Stimulated activated CD8-positive, alpha-beta memory T cell treated with anti-CD3 and anti-CD28 coated beads, Interleukin-12 subunit alpha, Interleukin-12 subunit beta, amount 100 ng/mL, for 24 hours (primary cell): ENCODE results near the gene FHIT.

Source experiments
- DNase-seq: peaks from one replicate; pipeline ENCODE4 v3.0.0-alpha.2; 2020; ENCODE audit errors: extremely low read depth

Gene FHIT

DNA sequence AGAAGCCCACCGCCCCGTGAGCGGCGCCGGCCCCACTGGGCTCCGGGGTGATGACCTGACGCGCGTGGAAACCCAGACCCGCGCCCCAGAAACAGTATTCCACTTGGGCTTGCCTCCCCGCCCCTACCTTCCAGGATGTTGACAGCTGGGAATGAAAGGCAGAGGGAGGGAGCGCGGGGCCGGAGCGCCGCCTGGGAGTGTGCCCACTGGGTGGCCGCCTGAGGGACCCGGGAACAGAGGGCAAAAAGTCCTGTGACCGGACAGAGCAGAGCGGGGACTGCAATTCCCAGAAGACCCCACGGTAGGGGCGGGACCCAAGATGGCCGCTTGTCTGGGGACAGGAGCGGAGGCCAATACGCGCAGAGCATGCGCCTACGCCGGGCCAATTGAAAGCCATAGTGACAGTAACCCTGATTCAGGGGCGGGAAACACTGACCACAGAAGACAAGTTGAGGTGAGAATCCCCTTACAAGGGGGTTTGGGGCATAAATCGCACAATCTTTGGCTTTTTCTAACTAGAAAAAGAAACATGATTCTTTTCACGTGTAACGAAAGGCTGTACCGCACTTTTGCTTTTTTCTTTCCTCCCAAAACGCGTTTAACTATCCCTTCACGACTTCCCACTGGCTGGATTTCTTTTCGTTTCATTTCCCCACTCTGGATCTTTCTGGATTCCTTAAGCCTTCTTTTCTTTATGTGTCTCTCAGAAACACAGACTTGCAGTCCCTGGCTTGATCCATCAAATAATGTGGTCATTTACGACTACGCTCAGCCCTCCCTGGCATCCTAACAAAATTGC, at the start of gene FHIT:
Gene FHIT (minus strand): TSS at position 279 of the 799 bp plus-strand sequence.
- DNase-seq: peak; percentile 86

DNA sequence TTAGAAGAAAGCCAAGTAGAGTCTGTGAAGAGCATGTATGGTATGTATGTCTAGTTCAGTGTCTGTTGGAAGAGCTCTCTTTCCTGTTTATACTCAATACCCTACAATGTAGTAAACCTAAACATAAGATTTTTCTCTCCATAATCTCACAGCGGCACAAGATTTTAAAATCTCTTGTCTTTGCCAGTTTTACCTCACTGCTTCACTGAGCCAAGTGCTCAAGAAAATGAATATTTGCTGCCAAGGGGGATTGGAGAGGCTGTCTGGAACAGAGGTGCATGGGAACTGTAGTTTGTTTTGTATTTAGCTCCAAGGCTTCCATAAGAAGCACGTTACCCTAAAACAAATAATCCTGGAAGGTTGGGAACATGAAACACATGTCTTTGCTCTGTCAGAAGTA, 49.5 kb upstream of the FHIT start:
- DNase-seq: no peak

DNA sequence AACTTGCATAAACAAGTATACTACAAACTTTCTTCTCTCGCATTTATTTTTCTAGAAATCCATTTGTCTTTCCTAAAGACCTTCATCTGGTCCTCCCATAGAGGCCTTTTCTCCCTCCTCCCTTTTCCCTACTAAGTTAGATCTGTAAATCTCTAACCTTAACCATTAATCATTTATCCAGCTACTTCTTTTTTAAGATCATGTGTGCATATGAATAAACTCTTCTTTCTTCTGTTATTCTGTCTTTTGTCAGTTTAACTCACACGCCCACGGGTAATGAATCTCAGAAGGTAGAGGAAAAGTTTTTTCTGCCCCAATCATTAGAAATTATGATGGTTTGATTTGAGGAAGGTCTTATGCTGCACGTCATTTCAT, 48.7 kb upstream of the FHIT start:
- DNase-seq: no peak

DNA sequence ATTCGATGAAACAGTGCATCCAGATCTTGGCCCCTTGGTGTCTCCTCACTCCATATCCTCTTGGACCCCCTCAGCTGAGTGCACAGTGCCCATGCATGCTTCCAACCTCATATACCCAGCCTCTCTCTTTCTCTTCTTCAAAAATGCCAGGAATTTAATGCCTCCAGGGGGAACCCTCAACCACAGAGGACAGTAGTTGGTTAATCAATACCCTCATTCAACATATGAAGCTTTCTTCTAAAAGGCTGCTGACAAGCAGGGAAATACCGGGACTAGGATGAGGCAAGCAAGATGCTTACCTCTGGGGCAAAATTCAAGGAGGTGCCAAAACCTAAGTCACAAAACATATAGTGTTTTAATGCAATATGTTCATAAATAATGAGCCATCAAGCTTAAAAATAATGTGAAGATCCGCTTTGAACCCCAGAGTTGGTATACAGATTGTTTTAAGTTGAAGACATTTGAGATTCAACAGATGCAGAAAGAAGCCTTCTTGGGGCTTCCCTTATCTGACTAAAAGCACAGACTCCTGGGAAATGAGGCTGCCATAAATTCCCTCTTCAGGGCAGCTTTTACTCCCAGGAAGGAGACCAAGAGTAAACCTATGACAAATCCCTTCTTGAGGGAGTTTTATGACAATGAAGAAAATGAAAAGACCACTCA, 48.2 kb upstream of the FHIT start:
- no peak for DNase-seq

DNA sequence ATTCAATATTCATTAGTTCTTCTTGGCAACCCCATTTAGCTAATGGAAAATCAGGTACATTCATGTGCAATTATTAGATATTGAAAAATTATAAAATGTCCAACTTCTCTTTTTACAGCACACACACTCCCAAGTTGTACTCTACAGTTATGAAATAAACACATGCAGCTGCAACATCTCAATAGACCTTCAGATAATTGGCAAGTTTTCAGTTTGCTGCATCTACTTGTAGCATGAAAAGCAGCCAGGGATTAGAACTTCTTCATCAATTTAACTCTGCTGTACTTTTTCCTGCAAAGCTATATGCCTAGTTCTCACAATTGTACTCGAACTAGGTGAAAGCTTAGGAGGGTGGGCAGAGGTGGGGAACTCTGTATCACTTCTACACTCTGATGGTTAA, 46.6 kb upstream of the FHIT start:
- DNase-seq: no peak

DNA sequence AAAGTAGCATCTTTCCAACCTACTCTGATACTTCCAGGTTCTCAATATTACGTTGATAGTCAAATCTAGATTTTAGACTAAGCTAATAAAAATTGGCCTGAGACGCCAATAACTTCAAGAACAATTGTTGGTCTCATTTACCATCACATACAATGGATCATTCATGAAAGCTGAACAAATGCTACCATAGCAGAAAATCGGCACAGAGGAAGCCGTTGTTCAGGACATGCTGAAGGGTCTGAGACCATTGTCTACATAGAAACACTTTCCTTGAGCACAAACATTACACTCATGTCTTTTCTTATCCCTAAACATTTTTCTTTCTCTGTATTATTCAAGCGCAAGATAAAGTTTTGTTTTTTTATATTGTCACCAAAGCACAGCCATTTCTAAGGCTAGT, 37.2 kb upstream of the FHIT start:
- no peak for DNase-seq

DNA sequence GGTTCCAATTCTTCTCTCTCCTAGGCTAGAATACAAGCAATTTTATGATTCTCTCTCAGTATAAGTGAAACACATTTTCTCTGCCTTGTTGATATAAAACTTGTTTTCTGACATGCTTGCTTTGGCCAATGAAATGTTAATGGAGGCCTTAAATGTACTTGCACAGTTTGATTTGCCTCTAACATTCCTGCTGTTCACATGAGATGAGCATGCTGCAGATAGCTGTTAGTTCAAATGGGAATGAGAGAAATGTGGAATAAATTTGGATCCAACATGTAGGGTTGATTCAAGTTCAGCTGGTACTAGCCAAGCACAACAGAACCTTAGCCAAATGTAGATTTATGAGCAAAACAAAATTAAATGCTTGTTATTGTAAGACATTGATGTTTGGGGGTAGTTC, 32.6 kb upstream of the FHIT start:
- no peak for DNase-seq

DNA sequence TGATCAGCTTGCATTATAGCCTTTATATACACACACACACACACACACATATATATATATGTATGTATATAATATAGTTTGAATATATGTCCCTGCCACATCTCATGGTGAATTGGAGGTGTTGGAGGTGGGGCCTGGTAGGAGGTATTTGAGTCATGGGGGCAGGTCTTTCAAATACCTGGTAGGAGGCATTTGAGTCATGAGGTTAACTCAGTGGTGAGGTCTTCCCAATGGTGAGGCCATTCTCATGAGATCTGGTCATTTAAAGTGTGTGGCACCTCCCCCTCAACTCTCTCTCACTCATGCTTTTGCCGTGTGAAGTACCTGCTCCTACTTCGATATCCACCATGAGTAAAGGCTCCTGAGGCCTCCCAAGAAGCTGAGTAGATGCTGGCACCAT, 27.5 kb upstream of the FHIT start:
- DNase-seq: no peak

DNA sequence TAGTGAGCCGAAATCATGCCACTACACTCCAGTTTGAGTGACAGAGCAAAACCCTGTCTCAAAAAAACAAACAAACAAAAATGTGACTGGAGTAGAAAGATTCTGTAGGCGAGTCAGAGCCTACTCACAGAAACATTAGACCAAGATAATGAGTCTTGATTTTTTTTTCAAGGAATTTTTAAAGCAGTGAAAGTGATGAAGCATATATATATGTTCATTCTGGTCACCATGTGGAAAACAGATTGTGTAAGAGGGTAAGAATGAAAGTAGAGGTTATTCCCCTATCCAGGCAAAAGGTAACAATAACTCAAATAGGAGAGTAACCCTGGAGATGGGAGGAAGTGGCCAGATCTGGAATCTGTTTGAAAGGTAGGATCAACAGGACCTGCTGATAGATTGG, 26.2 kb upstream of the FHIT start:
- DNase-seq: no peak

DNA sequence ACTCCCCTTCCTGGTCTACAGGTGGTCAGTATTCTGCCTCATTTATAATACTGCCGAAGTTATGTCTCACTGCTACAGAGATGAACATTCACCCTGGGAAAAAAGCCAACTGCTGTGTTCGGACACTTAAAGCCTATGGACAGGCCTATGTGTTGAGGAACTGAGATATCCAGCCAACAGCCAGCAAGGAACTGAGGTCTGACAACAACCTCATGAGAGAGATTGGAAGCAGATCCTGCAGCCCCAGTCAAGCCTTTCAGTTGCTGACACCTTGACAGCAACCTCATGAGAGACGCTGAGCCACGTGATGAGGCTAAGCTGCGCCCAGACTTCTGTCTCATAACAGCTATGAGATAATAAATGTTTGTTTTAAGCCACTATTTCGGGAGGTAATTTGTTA, 18.2 kb upstream of the FHIT start:
- no peak for DNase-seq

DNA sequence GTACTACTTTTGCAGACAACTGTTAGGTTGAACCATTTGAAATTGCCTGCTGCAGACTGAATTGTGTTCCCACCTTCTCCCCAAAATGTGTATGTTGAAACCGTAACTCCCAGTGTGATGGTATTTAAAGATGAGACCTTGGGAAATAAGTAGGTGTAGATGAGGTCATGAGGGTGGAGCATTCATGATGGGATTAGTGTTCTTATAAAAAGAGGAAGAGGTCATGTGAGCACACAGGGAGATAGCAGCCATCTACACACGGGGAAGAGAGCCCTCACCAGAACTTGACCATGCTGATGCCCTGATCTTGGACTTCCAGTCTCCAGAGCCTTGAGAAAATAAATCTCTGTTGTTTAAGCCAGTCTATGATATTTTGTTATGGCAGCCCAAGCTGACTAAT, 17.4 kb upstream of the FHIT start:
- no peak for DNase-seq

DNA sequence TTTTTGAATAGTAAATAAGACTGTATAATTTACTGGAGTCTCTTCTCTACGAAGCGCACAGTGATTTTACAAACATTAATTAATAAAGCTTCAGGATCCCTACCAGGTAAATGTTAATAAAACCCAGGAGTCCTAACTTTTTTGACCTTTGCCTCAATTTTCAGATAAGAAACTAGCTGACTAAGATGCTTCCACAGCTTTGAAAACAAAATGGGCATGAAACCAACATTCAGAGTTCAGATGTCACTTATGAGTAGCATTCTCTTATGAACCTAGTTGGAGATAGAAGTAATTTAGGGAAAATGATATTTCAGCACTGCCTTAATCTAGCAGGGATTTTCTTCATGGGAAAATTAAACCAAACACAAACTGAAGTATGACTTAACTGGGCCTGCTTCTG, 13.0 kb upstream of the FHIT start:
- DNase-seq: no peak

DNA sequence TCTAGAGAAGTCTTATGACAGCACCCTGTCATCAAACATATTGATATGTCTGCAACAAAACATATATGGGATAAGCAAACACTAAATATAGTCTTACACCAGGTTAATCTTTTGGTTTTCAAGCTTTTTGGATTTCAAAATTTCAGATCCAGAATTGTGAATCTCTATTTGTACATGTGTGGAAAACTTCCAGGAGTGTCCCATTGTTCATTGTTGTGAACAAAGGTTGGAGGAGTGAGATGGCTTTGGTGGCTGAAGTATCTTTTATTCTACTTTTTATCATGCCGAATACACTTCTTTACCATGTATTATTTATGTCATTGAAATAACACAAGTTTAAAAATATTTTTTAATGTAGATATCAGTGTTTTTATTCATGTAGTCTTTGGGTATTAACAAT, 5.9 kb upstream of the FHIT start:
- DNase-seq: no peak

DNA sequence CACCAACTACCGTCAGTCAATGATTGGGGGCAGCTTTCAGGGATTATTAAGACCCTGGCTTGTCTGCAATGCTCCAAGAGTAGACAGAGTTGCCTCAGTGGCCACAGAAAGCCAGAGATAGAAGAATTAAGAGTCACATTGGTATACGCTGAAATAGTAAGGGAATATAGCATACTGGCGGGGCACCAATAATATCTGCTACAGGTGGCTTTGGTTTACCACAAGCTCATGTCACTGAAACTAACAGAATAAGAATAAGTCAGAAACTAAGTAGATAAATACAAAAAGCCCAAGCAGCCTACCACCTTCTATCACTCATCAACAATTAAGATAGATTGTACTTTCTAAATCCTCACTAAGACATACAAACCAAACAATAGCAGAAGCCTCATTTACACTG, 2.5 kb upstream of the FHIT start:
- DNase-seq: no peak

DNA sequence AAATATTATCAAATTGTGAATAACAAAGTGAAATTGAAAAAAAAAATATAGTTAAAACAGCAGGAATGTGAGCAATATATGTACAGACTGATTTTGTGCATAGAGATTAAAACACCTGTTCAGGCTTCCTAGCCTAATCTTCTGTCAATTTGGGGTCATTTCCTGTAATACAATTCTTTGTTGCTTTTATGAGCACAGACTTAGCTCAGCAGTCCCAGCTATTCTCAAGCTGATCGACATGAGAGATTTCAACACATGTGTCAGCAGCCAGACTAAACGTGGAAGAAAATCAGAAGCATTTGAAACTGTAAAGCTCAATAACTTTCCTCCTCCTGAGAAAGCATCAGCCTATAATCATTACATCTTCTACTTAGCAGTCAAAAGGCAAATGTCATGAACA, 1.6 kb upstream of the FHIT start:
- DNase-seq: no peak

DNA sequence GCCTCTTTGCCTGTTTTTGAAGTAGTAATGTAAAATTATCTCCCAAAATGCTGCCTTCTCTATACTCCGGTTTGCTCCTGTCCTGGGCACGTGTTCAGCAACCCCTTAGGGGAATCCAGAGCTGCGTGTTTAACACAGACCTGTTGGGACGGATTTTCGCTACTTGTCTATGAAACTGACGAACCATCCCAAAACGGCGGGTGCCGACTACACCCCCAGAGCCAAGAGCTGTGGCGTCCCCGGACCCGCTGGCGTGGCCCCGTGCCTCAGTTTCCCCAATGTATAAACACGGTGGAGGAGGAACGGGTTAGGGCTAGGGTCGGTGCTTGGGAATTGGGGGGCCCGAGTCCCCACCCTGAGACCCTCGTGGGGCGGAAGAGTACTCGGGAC, 473 bp downstream of the FHIT start:
- DNase-seq: no peak

DNA sequence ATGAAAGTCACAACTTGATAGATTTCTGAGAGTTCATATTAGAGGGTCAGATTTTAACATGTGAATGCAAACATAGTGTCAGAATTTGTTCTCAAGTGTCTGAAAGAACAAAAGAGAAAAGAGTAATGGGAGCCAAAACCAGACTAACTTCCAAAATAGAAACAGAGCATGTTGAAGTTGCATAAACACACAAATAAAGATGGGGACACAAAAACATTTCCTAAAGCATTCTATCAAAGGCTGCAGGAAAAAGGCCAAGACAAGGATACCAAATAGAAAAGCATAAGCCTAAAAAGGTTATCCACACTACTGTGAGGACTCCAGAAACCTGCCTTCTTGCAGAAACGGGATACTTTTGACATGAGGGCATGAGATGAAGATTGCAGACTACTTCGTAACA, 2.8 kb downstream of the FHIT start:
- no peak for DNase-seq

DNA sequence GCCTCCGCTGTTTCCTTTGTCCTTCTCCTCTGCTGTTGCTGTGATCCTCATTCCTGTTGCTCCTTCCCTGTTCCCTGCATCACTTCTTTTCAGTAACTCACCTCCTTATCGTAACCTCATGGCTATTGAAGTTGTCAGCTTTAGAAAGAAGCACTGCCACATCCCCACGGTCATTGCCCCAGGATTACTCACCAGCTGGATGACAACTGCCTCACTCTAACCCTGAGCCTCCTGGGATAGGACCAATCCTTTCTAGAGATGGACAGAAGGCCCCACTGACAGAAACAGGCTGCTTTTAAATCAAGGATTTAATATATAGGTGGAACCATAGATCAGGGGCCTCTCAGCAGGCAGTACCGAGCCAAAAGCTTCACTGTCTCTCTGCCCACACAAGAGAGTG, 4.1 kb downstream of the FHIT start:
- DNase-seq: no peak

DNA sequence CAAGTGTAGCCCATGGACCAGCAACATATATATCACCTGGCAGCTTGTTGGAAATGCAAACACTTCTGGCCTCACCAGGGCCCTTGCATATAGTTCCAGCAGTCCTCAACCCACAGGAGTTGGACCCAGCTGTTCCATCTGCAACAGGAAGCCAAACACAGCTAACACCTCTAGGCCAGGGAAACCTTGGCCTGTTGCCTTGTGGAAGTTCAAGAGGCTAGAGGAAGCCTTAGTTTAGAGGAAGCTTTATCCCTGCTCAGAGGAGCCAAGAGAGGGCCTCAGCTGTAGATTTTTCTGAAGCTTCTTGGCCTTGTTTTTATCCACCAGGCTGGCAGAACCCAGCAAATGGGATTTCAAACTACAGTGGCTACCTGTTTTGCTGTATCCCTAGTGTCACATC, 11.4 kb downstream of the FHIT start:
- DNase-seq: no peak

DNA sequence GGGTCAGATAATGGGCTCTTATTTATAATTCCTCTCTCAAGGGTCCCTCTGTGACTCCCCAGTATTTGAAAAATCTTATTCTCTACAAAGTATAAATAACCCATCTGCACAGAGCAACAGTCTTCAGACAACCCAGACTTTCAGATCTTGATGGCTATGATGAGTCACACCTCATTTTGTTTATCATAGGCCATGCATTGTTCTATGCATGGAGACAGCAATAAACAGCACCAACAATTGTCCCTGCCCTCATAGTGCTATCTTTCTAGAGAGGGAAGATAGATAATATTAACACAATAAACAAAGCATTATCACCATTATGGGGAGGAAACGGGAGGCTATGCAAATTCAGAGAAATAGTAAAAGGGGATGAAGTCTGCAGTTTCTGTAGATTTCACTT, 13.4 kb downstream of the FHIT start:
- no peak for DNase-seq

DNA sequence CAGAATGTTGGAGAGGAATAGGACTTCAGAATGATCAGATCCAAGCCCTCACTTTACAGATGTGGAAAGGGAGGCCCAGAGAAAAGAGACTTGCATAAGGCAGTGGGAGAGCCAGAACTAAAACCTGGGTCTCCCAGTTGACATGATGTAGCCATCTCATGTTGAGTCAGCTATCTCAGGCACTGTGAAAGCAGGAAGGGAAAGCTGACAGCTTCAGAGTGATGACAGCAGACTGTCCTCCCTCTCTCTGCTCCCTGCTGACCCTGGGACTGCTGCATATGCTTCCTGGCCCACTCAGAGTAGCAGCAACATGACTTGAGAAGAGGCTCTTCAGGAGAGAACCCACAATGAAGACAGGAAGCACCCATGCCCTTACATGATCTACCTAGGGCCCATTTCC, 14.7 kb downstream of the FHIT start:
- no peak for DNase-seq

DNA sequence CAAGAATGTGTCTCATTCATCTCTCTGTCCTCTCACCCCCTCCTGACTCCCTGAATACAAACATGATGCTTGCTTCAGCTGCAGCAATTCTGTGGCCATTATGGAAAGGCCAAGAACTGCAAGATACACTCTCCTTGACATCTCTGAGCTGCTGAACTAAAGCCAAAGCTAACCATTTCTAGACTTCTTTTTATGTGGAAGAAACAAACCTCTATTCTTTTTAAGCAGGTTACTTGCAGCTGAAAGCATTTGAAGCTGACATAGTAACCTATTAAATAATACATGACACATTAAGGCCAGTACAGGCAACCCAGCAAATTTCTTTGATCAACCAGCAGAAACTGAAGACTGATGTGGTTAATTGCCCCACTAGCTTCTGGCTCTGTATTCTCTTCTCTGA, 17.5 kb downstream of the FHIT start:
- no peak for DNase-seq

DNA sequence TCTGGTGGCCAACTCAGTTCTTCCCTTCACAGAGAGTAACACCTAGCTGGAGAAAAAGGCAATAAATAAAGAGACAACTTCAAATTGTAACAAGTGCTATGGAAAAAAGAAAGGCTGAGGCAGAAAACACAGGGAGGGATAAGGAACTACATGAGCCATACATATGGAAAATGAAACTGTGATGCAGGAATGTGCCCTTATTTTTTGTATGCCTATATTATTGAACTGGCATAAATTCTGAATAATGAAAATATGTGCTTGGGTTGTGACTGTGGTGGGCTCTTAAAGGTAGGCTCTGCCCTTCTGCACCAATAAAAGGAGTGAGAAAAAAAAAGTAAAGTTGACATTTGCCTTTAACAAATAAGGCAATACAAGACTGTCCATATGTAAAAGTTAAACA, 19.6 kb downstream of the FHIT start:
- DNase-seq: no peak

DNA sequence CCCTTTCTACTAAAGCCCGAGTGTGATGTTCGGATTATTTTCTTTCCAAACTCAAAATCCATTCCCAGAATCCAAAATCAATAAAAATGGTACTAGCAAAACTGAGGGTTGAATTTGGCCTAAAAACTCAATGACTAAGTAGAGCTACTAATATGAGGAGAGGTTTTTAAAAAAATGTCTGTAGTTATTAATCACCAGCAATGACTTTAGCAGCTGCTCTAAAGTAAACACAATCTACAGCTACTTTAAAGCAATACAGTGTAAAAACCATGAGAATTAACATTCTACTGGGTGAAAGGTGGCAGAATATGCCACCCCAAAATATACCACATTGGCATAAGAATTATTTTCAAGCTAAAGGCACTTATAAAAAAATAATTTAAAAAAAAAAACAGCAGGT, 23.5 kb downstream of the FHIT start:
- DNase-seq: no peak
